ENCODE results near the gene VDAC1.
"Not testable (repeated sequence)": the region's sequence is repeated elsewhere in the genome, so short reads cannot be mapped to it uniquely, and the experiment has no call there.

Gene VDAC1

GRCh38 chr5:133941456-133942196 lies 63.1 kb downstream of the VDAC1 start:
- no peak for DNase-seq (ENCODE audit: low read depth in 2 of 2)

DNA sequence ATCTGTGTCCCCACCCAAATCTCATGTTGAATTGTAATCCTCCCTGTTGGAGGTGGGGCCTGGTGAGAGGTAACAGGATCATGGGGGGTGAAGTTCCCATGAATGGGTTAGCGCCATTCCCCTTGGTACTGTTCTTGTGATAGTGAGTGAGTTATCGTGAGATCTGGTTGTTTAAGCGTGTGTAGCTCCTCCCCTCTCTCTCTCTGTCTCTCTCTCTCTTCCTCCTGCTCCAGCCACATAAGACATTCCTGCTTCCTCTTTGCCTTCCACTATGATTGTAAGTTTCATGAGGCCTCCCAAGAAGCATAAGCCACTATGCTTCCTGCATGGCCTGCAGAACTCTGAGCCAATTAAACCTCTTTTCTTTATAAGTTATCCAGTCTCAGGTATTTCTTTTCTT lies 65.1 kb downstream of the VDAC1 start:
- DNase-seq (ENCODE audit: low read depth in 2 of 2) = no peak

GRCh38 chr5:133938929-133939328 lies 65.8 kb downstream of the VDAC1 start:
- no peak for DNase-seq (ENCODE audit: low read depth in 2 of 2)

- DNase-seq (ENCODE audit: low read depth in 2 of 2) = no peak
Observed at GRCh38 chr5:133938039-133938821, 66.5 kb downstream of the VDAC1 start.

- DNase-seq (ENCODE audit: low read depth in 2 of 2) = not testable (repeated sequence)
Observed at GRCh38 chr5:133937628-133938027, 67.1 kb downstream of the VDAC1 start.

GRCh38 chr5:133936651-133937015 lies 68.1 kb downstream of the VDAC1 start:
- no peak for DNase-seq (ENCODE audit: low read depth in 2 of 2)

- DNase-seq (ENCODE audit: low read depth in 2 of 2) = not testable (repeated sequence)
Observed at GRCh38 chr5:133935991-133936650, 68.7 kb downstream of the VDAC1 start.

- DNase-seq (ENCODE audit: low read depth in 2 of 2) = no peak
Observed at GRCh38 chr5:133935667-133935940, 69.2 kb downstream of the VDAC1 start.

DNA sequence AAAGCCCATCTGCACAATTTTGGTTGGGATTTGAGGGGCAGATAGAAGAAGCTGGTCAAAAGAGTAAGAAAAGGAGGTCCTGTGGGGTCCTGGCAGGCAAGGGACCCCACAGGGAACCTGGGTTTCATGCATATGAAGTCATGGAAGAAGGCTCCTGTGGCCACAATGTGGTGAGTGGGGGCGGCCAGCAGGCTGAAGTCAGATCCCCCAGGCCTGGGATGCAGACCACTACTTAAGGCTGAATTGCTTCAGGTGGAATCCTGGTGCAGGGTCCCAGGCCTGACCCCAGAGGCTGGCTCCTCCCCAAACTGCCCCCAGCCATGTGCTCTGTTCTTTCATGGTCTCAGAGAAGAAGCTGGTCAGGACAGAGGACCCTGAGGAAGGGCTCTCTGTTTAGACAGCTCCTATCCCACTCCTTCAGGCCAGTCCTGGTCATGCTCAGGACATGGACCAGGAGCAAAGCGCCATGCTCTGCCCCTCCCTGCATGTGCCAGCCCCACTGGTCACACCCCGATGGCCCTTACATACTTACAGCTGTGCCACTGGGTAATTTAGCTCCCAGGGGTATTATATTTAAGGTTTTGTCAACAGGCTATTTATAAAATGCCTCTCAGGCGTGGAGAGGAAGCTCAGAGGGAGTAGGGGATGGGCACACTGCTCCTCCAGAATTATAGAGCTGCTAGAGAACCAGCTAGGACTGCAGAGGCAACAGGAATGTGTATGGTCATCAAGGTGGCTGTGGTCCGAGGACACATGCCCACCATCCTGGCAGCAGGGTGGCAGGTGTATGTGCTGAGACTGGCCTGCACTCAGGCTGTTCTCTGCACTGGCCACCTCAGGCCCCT lies 69.7 kb downstream of the VDAC1 start:
- DNase-seq (ENCODE audit: low read depth in 2 of 2) = no peak

DNA sequence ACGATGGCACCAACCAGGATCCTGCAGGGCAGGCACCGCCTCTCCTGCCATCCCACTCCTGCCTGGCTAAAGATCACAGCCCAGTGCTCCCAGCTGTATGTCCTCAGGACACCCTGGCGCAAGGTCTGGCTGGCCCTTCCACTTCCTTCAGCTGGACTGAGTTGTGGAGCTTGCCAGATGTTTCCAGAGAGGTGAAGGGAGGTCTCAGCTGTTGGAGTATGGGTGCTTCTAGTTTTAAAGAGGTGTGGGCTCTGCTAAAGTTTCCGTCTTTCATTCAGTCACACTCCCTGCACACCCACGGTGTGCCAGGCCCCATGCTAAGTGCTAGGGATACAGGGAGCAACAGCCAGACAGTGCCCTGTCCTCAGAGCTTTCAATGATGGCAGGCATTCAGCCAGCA lies 70.5 kb downstream of the VDAC1 start:
- DNase-seq (ENCODE audit: low read depth in 2 of 2) = no peak

DNA sequence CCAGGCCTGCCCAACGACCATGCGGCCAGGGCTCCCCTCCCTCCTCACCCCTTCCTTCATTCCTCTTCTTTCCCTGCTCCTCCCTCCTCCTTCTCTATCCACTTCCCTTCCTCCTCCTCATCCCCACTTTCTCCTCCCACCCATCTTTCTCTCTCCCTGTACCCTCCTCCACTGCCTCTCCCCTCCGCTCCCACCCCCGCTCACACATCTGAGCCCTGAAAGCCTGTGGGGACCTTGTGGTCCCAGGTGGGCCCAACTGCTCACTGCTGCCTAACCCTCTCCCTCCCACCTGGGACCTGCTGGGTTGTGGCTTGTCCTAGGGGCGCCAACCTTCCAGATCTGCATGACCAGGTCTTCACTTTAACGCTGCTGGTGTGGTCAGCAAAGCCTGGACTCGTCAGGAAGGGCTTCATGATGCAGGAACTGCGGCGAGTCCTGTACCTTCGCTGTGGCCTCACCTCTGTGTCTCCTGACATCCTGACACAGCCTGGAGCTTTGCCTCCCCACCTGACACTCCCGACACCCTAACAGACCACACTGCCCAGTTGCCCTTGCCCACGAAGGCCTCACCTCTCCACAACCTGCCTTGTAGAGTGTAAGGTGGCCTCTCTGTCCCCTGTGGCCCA lies 71.0 kb downstream of the VDAC1 start:
- DNase-seq (ENCODE audit: low read depth in 2 of 2) = no peak

- no peak for DNase-seq (ENCODE audit: low read depth in 2 of 2)
Observed at GRCh38 chr5:133933169-133933509, 71.6 kb downstream of the VDAC1 start.

- DNase-seq (ENCODE audit: low read depth in 2 of 2) = no peak
Observed at GRCh38 chr5:133932441-133933168, 72.2 kb downstream of the VDAC1 start.

DNA sequence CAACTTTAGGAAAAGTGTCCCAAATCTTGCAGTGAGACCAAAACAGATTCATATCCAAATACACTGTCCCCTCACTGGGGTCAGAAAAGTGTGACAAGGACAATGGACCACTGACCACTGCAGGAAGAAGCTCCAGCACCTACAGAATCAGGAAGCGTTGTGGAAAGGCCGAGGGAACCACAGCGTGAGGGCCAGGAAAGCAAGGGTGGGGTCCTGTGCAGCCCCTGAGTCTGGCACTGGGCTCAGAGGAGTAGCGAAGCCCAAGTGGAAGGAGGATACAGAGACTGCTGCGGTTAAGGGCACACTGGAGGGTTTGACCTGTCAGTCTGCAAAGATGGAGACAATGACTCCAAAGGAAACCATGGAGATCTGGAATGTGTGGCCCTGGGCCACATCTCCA lies 73.2 kb downstream of the VDAC1 start:
- DNase-seq (ENCODE audit: low read depth in 2 of 2) = no peak

DNA sequence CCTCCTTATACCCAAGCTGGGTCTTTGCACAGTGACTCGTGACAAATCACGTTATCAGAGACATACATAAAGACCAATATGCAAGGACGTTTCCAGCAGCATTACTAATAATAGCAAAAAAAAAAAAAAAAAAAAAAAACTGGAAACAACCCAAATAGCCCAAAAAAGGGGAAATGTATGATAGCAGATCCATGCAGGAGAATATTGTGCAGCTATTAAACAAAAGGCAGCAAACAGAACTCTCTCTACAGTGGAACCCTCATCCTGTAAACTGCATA lies 74.0 kb downstream of the VDAC1 start:
- DNase-seq (ENCODE audit: low read depth in 2 of 2) = no peak

DNA sequence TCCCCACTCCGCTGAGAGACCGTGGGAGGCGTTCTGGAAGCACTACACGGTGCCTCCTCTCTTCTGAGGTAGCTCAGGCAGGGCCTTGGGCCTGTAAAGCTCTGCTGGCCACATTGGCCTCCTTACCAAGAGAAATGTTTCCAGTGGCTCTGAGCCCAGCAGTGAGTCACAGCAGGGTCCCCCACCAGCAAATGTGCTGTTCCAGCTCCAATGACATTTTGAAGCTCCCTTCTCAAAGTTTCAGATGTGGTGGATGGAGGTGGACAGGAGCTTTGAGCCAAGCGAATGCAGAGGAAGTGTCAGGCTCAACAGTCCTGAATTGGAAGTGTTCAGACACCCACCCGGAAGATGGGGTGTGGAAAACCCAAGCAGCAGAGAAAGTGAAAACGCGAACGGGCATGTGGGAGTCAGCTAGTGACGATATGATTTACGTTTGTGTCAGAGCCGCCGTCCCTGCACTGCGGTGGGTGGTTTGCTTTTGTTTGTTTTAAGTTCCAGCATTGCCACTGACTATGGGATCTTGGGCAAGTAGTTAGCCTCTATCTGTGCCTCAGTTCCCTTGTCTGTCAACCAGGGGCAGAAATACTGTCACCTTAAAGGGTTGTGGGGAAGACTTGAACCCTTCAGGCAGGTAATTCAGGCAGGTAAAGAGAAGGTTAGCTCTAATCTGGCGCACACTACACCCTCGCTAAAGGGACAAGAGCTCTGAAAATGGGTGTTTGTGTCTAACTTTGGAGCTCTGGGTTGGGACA lies 74.5 kb downstream of the VDAC1 start:
- DNase-seq (ENCODE audit: low read depth in 2 of 2) = peak; percentile 42 to 52

DNA sequence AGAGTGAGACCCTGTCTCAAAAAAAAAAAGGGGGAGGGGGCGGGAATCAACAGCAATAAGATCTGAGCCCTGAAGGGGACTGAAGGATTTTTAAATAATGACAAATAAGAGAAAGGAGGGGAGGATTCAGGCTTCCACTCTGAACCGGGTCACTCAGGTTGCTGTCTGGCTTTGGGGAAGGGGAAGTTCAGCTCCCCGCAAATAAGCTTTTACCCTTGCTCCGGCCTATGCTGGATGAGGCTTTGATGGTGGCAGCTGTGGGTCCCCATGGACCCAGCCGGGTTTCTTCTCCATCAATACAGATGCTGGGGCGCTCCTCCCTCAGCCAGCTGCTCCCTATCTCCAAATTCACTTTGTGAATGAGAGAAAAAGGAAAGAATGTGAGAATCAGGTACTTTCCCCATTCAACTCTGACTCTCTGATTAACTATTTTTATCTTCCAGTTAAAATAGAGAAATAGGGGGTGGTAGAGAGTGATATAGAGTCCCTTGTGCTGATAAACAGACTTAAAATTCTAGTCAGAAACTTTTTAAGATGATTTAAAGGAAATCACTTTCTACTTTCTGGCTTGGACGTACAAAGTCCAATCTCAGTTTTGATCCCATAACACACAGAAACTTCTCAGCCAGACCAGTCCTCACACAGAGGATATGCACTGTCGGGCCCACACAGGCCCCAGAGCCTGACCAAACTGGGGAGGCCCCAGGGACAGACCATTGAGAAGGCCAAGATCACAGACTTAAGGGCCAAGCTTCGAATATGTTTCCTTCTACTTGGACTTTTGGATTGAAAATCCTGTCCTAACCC lies 76.0 kb downstream of the VDAC1 start:
- no peak for DNase-seq (ENCODE audit: low read depth in 2 of 2)

DNA sequence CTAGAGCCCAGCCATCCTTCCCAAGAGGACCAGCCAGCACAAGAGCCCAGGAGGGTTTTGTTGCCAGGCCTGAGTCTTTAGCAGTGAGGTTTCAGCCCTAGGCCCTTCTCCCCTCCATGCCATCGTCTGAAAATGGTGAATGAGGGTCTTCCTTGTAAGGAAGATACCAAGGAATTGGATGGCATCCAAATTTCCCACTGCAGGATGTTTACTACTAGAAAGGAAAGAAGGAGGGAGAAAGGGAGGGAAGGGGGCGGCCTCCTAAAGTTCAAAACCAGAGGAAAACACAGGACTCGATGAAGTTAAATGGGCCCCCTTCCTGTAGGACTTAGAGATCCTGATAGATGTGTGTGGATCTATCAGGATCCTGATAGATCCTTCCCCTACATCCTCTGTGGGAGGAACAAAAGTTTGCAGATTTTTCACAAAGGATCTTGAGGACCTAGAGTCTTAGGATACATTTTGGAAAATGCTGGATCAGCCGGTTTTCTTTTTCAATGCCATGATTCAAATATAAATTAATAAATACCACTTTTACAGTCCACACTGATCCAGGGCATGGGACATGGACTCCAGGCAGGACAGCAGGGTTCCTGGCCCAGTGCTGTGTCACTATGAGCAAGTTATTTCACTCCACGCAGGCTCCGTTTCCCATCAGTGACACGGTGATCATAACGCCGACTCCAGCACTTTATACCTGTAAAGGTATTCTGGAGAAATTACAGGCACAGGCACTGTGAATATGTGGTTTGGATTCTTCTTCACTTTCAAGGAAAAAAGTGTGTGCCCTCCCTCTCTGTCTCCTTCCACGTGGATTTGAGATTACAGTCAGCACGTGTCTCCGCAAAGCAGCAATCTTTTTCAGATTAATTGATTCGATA lies 77.2 kb downstream of the VDAC1 start:
- no peak for DNase-seq (ENCODE audit: low read depth in 2 of 2)
